Neural progenitor cell (in vitro differentiated cells): ENCODE data around the gene PLCB1. TPM values are rescaled to one million over a fixed set of nuclear protein-coding genes. Genes with fewer than 3 reads are reported as not detected.

ENCODE experiments used
- DNase-seq: peaks from one replicate; pipeline ENCODE4 v3.0.0-alpha.2; 2016; ENCODE audit warnings: low spot score
- H2AFZ ChIP-seq: fragments of 200-600 bp; sonication (generic); replicated peaks from 2 replicates; pipeline ENCODE4 v1.6.1; 2016; ENCODE audit warnings: antibody characterized with exemption
- H3F3A ChIP-seq: fragments of 200-600 bp; sonication (generic); 2 replicates; pipeline ENCODE4 v1.6.1; 2016; ENCODE audit warnings: antibody characterized with exemption, low read depth
- H3K27ac ChIP-seq: fragments of 200-600 bp; sonication (generic); 2 replicates; pipeline ENCODE4 v1.5.1; 2016; ENCODE audit warnings: mild to moderate bottlenecking
- H3K27me3 ChIP-seq: fragments of 200-600 bp; sonication (generic); 2 replicates; pipeline ENCODE4 v1.6.1; 2016; ENCODE audit warnings: mild to moderate bottlenecking, moderate library complexity
- H3K36me3 ChIP-seq: fragments of 200-600 bp; sonication (generic); 2 replicates; pipeline ENCODE4 v1.5.1; 2016
- H3K4me1 ChIP-seq: fragments of 200-600 bp; sonication (generic); 2 replicates; pipeline ENCODE4 v1.6.1; 2016; ENCODE audit warnings: mixed run types
- H3K4me2 ChIP-seq: fragments of 200-600 bp; sonication (generic); 2 replicates; pipeline ENCODE4 v1.6.1; 2016
- H3K4me3 ChIP-seq: fragments of 200-600 bp; sonication (generic); 2 replicates; pipeline ENCODE4 v1.5.1; 2016
- H3K79me2 ChIP-seq: fragments of 200-600 bp; sonication (generic); 2 replicates; pipeline ENCODE4 v1.6.1; 2016; ENCODE audit warnings: low read depth
- H3K9ac ChIP-seq: fragments of 200-600 bp; sonication (generic); 2 replicates; pipeline ENCODE4 v1.6.1; 2016
- H3K9me3 ChIP-seq: fragments of 200-600 bp; sonication (generic); 2 replicates; pipeline ENCODE4 v1.5.1; 2016; ENCODE audit warnings: low read depth
- H4K20me1 ChIP-seq: fragments of 200-600 bp; sonication (generic); 2 replicates; pipeline ENCODE4 v1.6.1; 2016; ENCODE audit warnings: low read depth
- H3K27ac Mint-ChIP-seq: 3 replicates; pipeline ENCODE4 v1.8.0; 2021; ENCODE audit warnings: mixed read lengths
- H3K27me3 Mint-ChIP-seq: 2 replicates; pipeline ENCODE4 v1.8.0; 2022; ENCODE audit warnings: low read depth, mild to moderate bottlenecking, inconsistent platforms, moderate library complexity, mixed read lengths; ENCODE audit not compliant: insufficient read depth
- H3K36me3 Mint-ChIP-seq: 3 replicates; pipeline ENCODE4 v1.8.0; 2021; ENCODE audit warnings: mixed read lengths
- H3K4me1 Mint-ChIP-seq: 3 replicates; pipeline ENCODE4 v1.8.0; 2021; ENCODE audit warnings: mixed read lengths
- H3K4me3 Mint-ChIP-seq: 3 replicates; pipeline ENCODE4 v1.8.0; 2021; ENCODE audit warnings: mild to moderate bottlenecking, moderate library complexity, mixed read lengths
- H3K9me3 Mint-ChIP-seq: 3 replicates; pipeline ENCODE4 v1.8.0; 2020; ENCODE audit warnings: mixed read lengths
- CTCF ChIP-seq: fragments of 200-600 bp; sonication (generic); IDR thresholded peaks from 2 replicates; pipeline ENCODE4 v1.5.1; 2017; ENCODE audit warnings: antibody characterized with exemption, mild to moderate bottlenecking
- EZH2 ChIP-seq: fragments of 200-600 bp; sonication (generic); IDR thresholded peaks from 2 replicates; pipeline ENCODE4 v1.6.1; 2017; ENCODE audit warnings: antibody characterized with exemption, mild to moderate bottlenecking, moderate library complexity
- EZH2phosphoT487 ChIP-seq: fragments of 200-600 bp; sonication (generic); IDR thresholded peaks from 2 replicates; pipeline ENCODE4 v1.6.1; 2017; ENCODE audit warnings: antibody characterized with exemption
- total RNA-seq: library from RNA; depleted of rRNA; stranded (reverse); fragments of >200 nt; gene quantifications from 2 replicates; pipeline ENCODE4 v1.2.3, GENCODE V29; 2015; ENCODE audit warnings: low replicate concordance

The PLCB1 gene
- total RNA-seq, 1 donor from 2014 or later, result 30.2 TPM

DNA sequence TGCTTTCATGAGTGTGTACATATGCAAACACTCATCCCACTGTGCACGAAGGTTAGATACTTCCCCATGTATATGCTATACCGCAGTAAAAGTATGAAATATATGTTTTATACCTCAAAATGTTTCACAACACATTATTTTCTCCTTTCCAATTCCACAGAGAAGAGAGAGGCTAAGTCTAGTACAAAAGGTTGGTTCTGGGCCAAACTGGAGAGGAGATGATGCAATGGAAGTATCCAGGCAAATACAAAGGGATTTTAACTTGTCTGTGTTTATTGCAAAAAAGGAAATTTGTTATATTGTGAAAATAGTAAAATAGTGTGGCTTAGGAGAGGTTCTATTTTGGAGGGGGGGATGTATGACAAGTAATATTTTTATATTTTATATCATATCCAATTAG, 112.6 kb downstream of the PLCB1 start:
- peaks cover 9% of the 10 kb centered on the region for H3K4me1 Mint-ChIP-seq
- H3K4me3 ChIP-seq, result no peak overlapping the region
- no peak overlapping the region for H2AFZ ChIP-seq
- no peak overlapping the region for H3K27ac Mint-ChIP-seq
- H3K27ac ChIP-seq, result no peak overlapping the region
- H3K4me1 ChIP-seq, result no peaks in the 10 kb centered on the region
- DNase-seq, result no peak
- H4K20me1 ChIP-seq, result no peaks in the 10 kb centered on the region
- TF ChIP-seq EZH2 (no peak), EZH2phosphoT487 (no peak), CTCF (no peak)
- H3F3A ChIP-seq, result no peaks in the 10 kb centered on the region
- no peak overlapping the region for H3K4me2 ChIP-seq
- H3K9ac ChIP-seq, result no peak overlapping the region
- no peaks in the 10 kb centered on the region for H3K27me3 Mint-ChIP-seq
- no peaks in the 10 kb centered on the region for H3K36me3 ChIP-seq
- H3K9me3 Mint-ChIP-seq, result no peaks in the 10 kb centered on the region
- no peak overlapping the region for H3K4me3 Mint-ChIP-seq
- H3K9me3 ChIP-seq, result no peaks in the 10 kb centered on the region
- no peaks in the 10 kb centered on the region for H3K27me3 ChIP-seq
- H3K79me2 ChIP-seq, result no peaks in the 10 kb centered on the region
- H3K36me3 Mint-ChIP-seq, result peaks cover 1% of the 10 kb centered on the region

DNA sequence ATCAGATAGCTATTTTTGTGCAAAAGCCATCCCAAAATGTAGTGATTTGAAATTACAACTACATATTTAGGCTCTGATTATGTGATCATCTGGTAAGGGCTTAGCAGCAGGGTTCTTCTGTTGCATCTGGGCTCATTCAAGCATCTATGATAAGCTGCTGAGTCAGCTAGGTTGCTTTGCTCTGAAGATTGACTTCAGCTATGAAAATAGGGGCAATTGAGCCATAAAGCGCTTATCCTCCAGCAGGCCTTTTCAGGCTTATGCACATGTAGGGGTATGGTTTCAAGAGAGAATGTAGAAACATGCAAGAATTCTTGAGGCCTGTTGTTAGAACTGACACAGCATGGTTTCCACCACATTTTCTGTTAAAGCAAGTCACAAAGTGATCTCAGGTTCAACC, 114.1 kb downstream of the PLCB1 start:
- Histone ChIP-seq H3K9me3 (no peaks in the 10 kb centered on the region), H3K27ac (no peak overlapping the region), H3K4me1 (no peaks in the 10 kb centered on the region), H3K27me3 (no peaks in the 10 kb centered on the region), H3K9ac (no peak overlapping the region), H4K20me1 (no peaks in the 10 kb centered on the region), H3K79me2 (no peaks in the 10 kb centered on the region), H3K4me3 (no peak overlapping the region), H3K4me2 (no peak overlapping the region), H3K36me3 (no peaks in the 10 kb centered on the region), H2AFZ (no peak overlapping the region), H3F3A (no peaks in the 10 kb centered on the region)
- no peaks in the 10 kb centered on the region for H3K27me3 Mint-ChIP-seq
- no peaks in the 10 kb centered on the region for H3K9me3 Mint-ChIP-seq
- H3K4me3 Mint-ChIP-seq, result no peak overlapping the region
- peaks cover 21% of the 10 kb centered on the region for H3K4me1 Mint-ChIP-seq
- DNase-seq, result no peak
- H3K36me3 Mint-ChIP-seq, result peaks cover 1% of the 10 kb centered on the region
- TF ChIP-seq CTCF (no peak), EZH2 (no peak), EZH2phosphoT487 (no peak)
- H3K27ac Mint-ChIP-seq, result no peak overlapping the region

GRCh38 chr20:8246716-8247115, 114.7 kb downstream of the PLCB1 start:
- TF ChIP-seq CTCF (no peak), EZH2phosphoT487 (no peak), EZH2 (no peak)
- peaks cover 25% of the 10 kb centered on the region for H3K4me1 Mint-ChIP-seq
- Histone ChIP-seq H3K36me3 (no peaks in the 10 kb centered on the region), H4K20me1 (no peaks in the 10 kb centered on the region), H3F3A (no peaks in the 10 kb centered on the region), H3K9me3 (no peaks in the 10 kb centered on the region), H3K79me2 (no peaks in the 10 kb centered on the region), H3K9ac (no peak overlapping the region), H2AFZ (no peak overlapping the region), H3K27ac (no peak overlapping the region), H3K4me2 (no peak overlapping the region), H3K4me3 (no peak overlapping the region), H3K4me1 (no peaks in the 10 kb centered on the region), H3K27me3 (no peaks in the 10 kb centered on the region)
- no peak for DNase-seq
- peaks cover 1% of the 10 kb centered on the region for H3K36me3 Mint-ChIP-seq
- H3K27ac Mint-ChIP-seq, result no peak overlapping the region
- no peaks in the 10 kb centered on the region for H3K27me3 Mint-ChIP-seq
- no peak overlapping the region for H3K4me3 Mint-ChIP-seq
- no peaks in the 10 kb centered on the region for H3K9me3 Mint-ChIP-seq
